GM18867 (cell line): ENCODE data around the gene RPAP3.
A peak's percentile ranks its signal among the peaks of the same experiment; 100 is the strongest.

Experiments
- ATAC-seq: cut with Tn5 transposase; IDR thresholded peaks from one replicate; pipeline ENCODE4 v1.9.1; 2021; ENCODE audit warnings: mild to moderate bottlenecking, moderate library complexity; ENCODE audit not compliant: unreplicated experiment

Gene RPAP3, protein sequence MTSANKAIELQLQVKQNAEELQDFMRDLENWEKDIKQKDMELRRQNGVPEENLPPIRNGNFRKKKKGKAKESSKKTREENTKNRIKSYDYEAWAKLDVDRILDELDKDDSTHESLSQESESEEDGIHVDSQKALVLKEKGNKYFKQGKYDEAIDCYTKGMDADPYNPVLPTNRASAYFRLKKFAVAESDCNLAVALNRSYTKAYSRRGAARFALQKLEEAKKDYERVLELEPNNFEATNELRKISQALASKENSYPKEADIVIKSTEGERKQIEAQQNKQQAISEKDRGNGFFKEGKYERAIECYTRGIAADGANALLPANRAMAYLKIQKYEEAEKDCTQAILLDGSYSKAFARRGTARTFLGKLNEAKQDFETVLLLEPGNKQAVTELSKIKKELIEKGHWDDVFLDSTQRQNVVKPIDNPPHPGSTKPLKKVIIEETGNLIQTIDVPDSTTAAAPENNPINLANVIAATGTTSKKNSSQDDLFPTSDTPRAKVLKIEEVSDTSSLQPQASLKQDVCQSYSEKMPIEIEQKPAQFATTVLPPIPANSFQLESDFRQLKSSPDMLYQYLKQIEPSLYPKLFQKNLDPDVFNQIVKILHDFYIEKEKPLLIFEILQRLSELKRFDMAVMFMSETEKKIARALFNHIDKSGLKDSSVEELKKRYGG

GRCh38 chr12:47705566-47706425, at the start of gene RPAP3:
RPAP3 (minus strand) TSS chr12:47706030; CDS start chr12:47702840, 3,190 bp downstream.
- peak; percentile 81 for ATAC-seq

DNA sequence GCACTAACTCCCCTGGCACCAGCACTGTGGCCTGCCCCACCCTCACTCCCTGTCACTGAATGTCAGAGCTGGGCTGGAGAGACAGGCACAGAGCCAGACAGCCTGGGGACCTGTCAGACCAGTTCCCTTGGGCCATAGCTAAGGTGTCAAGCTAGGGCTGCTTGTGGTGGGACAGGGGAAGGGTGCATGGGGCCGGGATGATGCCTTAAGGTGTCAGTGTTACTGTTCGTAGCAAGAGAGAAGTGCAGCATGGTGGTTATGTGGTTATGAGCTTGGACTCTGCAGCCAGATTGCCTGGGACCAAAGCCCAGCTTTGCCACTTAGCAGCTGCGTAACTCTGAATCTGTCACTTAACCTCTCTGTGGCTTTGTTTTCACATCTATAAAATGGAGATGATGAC, 49.1 kb upstream of the RPAP3 start:
- peak; percentile 39 for ATAC-seq

GRCh38 chr12:47754126-47754525, 48.3 kb upstream of the RPAP3 start:
- ATAC-seq, result no peak

GRCh38 chr12:47753021-47754001, 47.5 kb upstream of the RPAP3 start:
- ATAC-seq, result no peak

DNA sequence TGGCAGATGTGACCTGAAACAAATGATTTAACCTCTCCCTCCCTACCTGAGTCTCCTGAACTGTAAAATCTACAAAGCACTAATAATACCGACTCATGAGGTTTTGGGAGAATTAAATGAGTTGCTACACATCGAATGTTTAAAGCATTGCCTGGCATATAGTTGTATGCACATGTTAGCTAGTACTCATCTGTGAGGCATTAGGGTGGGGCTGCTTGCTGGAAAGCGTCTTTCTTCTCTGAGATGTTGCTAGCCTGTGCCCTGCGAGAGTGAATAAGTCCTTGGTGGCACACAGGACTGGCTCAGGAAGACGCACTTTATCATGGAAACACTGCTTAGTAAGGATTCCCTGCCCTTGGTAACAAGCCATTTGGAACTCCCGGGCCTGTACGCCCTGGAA, 46.7 kb upstream of the RPAP3 start:
- ATAC-seq, result no peak

GRCh38 chr12:47752121-47752520, 46.3 kb upstream of the RPAP3 start:
- no peak for ATAC-seq

- ATAC-seq, result no peak
Observed at GRCh38 chr12:47751561-47751960, 45.7 kb upstream of the RPAP3 start.

DNA sequence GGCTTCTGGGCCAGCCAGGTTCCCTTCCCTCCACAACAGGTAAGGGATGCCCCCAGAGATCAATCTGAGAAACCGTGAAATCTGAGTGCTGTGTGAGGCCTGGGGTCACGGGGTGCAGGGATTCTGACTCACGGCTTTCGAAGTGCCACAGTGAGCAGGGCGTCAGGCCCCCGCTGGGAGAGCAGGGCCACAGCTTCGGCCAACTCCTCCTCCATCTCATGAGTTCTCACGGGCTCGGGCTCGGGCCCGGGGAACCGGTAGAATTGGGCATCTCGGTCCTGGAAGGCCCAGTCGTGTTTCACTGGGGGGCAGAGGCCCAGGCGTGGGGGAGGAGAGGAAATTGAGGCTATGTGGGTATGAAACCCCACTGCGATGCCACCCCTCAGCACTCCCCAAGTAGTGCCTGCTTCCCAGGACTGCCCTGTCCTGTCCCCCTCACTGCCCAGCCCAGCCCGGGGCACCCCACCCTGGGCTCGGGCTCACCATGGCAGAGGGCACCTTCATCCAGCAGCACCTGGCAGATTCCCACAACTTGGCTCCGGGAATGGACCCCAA, 45.2 kb upstream of the RPAP3 start:
- no peak for ATAC-seq

- no peak for ATAC-seq
Observed at GRCh38 chr12:47750229-47750798, 44.5 kb upstream of the RPAP3 start.

- ATAC-seq, result no peak
Observed at GRCh38 chr12:47748899-47749298, 43.1 kb upstream of the RPAP3 start.

DNA sequence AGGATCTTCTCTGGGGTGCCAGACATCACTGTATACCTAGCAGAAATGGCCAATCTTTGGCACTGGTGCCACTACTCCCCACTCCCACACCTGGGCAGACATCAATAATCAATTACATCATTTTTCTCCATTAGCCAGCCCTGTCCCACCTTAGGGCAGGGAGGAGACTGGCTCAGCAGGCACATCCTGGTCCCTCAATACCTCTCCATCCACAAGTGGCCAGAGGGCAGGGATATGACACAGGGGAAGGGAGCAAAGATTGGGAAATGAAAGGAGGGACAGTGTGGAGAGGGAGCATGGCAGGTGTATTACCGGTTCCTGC, 42.6 kb upstream of the RPAP3 start:
- ATAC-seq, result no peak

GRCh38 chr12:47747596-47748506, 42.0 kb upstream of the RPAP3 start:
- ATAC-seq, result no peak

DNA sequence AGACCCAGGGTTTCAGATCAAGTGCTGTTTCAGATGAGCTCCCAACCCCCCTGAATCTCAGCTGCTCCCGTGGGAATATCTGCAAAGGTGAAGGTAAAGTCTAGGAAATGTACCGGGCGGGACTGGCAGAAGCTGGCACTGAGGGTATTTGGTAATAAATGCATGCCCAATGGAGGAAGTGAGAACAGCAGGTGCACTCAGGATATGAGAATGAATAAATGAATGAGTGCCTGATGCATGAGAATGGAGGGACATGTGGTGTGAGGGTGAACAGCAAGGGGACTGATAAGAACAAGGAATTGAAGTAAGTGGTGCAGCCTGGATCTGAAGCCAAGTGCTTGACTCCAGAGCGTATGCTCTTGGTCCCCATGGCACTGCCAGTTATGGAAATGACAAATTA, 41.3 kb upstream of the RPAP3 start:
- ATAC-seq, result no peak

DNA sequence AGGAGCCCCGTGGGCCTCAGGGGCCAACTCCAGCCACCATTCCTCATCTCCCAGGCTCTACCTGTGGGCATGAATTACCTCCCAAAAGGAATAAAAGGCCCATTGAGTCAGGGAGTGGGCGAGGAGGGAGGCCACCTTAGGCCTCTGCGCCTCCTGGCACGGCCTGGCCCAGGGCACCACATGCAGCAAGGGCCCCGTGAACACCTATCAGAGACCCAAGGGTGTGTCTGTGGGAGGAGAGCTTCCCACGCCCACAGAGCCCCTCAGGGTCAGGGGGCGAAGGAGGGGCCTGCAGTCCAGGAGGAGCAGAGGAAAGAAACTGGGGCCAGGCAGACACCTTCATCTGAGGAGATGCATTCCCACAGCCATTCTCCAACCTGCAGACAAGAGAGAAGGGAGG, 40.7 kb upstream of the RPAP3 start:
- ATAC-seq, result no peak

DNA sequence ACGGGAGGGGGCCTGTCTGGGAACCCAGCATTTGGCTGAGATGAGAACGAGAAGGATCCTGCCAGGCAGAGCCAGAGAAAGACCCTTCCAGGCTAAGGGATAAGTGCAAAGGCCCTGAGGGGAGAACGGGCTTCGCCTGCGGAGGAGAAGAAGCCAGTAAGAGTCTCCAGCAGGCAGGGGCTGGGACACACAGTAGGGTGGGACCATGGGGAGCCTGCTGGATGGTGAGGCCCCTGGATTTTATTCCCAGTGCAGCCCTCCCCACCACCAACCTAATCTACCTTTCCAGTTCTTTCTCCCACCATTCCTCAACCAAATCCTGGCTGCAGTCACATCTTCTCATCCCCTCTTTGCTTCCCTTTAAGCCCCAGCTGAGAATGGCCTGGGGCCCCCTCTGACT, 40.2 kb upstream of the RPAP3 start:
- no peak for ATAC-seq

GRCh38 chr12:47745485-47746041, 39.7 kb upstream of the RPAP3 start:
- no peak for ATAC-seq

GRCh38 chr12:47744778-47745436, 39.1 kb upstream of the RPAP3 start:
- ATAC-seq, result no peak
